PC-3 (cell line): ENCODE data around the gene NEK1. TPM values are rescaled to one million over a fixed set of nuclear protein-coding genes. Genes with fewer than 3 reads are reported as not detected.

ENCODE experiments used
- ATAC-seq: fragments of 200-7000 bp; cut with Tn5 transposase; 2 replicates; pipeline ENCODE4 v1.9.1; 2020; ENCODE audit warnings: mild to moderate bottlenecking, moderate library complexity
- BruUV-seq: library from RNA; stranded (reverse); fragments of 400-500 nt; replicated peaks from 2 replicates; lab custom pipeline; 2021; lab: Mats Ljungman, UMichigan
- CTCF ChIA-PET: fragments of 300-600 bp; sonication (Branson Sonifier 250); formaldehyde crosslinking; loops from one replicate; lab custom pipeline; 2022; ENCODE audit warnings: antibody characterized with exemption; lab: Charles Lee
- POLR2A ChIA-PET: fragments of 300-600 bp; sonication (Branson Sonifier 250); formaldehyde crosslinking; loops from one replicate; lab custom pipeline; 2022; ENCODE audit warnings: antibody characterized with exemption; ENCODE audit not compliant: unreplicated experiment; lab: Charles Lee
- DNase-seq: peaks from one replicate; pipeline ENCODE4 v3.0.0-alpha.2; 2015
- H2AFZ ChIP-seq: fragments of 300-600 bp; sonication (generic); 2 replicates; pipeline ENCODE4 v1.6.0; 2016; ENCODE audit warnings: antibody characterized with exemption, low read length
- H3F3A ChIP-seq: fragments of 300-600 bp; sonication (generic); one replicate; pipeline ENCODE4 v1.6.0; 2017; ENCODE audit warnings: antibody characterized with exemption, low read length, control low read depth, mild to moderate bottlenecking; ENCODE audit not compliant: unreplicated experiment
- H3K27ac ChIP-seq: fragments of 300-600 bp; sonication (generic); 2 replicates; pipeline ENCODE4 v1.5.1; 2016; ENCODE audit warnings: mild to moderate bottlenecking, low read length
- H3K27me3 ChIP-seq: fragments of 300-600 bp; sonication (generic); 2 replicates; pipeline ENCODE4 v1.6.1; 2016; ENCODE audit warnings: low read length, mixed read lengths
- H3K36me3 ChIP-seq: fragments of 300-600 bp; sonication (generic); 2 replicates; pipeline ENCODE4 v1.6.1; 2016; ENCODE audit warnings: low read depth, mixed run types, low read length, mixed read lengths
- H3K4me1 ChIP-seq: fragments of 300-600 bp; sonication (generic); 2 replicates; pipeline ENCODE4 v1.5.1; 2016; ENCODE audit warnings: low read length; ENCODE audit not compliant: insufficient read depth
- H3K4me2 ChIP-seq: fragments of 300-600 bp; sonication (generic); 2 replicates; pipeline ENCODE4 v1.6.0; 2016; ENCODE audit warnings: low read length
- H3K4me3 ChIP-seq: fragments of 300-600 bp; sonication (generic); 2 replicates; pipeline ENCODE4 v1.5.1; 2016; ENCODE audit warnings: mild to moderate bottlenecking, low read length, mixed read lengths
- H3K79me2 ChIP-seq: fragments of 300-600 bp; sonication (generic); 2 replicates; pipeline ENCODE4 v1.6.1; 2017; ENCODE audit warnings: low read length, mixed read lengths
- H3K9ac ChIP-seq: fragments of 300-600 bp; sonication (generic); 2 replicates; pipeline ENCODE4 v1.6.0; 2016; ENCODE audit warnings: mild to moderate bottlenecking, low read length
- H3K9me2 ChIP-seq: fragments of 300-600 bp; sonication (generic); replicated peaks from 2 replicates; pipeline ENCODE4 v1.6.1; 2016; ENCODE audit warnings: mixed run types, low read length, mixed read lengths
- H3K9me3 ChIP-seq: fragments of 300-600 bp; sonication (generic); 2 replicates; pipeline ENCODE4 v1.6.1; 2016; ENCODE audit warnings: low read length, mixed read lengths
- H4K20me1 ChIP-seq: fragments of 300-600 bp; sonication (generic); 2 replicates; pipeline ENCODE4 v1.6.1; 2016; ENCODE audit warnings: low read length, mixed read lengths
- EZH2 ChIP-seq: fragments of 300-600 bp; sonication (generic); IDR thresholded peaks from one replicate; pipeline ENCODE4 v1.6.1; 2017; ENCODE audit warnings: antibody characterized with exemption, mild to moderate bottlenecking, low read length; ENCODE audit not compliant: unreplicated experiment
- EZH2phosphoT487 ChIP-seq: fragments of 300-600 bp; sonication (generic); IDR thresholded peaks from 2 replicates; pipeline ENCODE4 v1.6.1; 2018; ENCODE audit warnings: mild to moderate bottlenecking, antibody characterized with exemption, low read length, borderline replicate concordance
- intact Hi-C: fragments of 100-400 bp; cut with micrococcal nuclease; formaldehyde crosslinking; loops from 2 replicates; pipeline ENCODE4 v1.9.0; 2023
- total RNA-seq: library from RNA; depleted of rRNA; stranded (reverse); fragments of >200 nt; gene quantifications from 2 replicates; pipeline ENCODE4 v1.2.3, GENCODE V29; 2014
- TF ChIP-seq, protein P1 (sequence below): fragments of 300-600 bp; sonication (generic); conservative IDR thresholded peaks from 2 replicates; pipeline ENCODE4 v1.5.1; 2017; ENCODE audit warnings: antibody characterized with exemption, low read depth, mild to moderate bottlenecking, low read length

NEK1 gene
- total RNA-seq, 1 experiment from 2014 or later: 4.3 TPM

GRCh38 chr4:169420291-169420690 is 192.1 kb downstream of the NEK1 start:
- intact Hi-C loops: no loop called here
- POLR2A ChIA-PET: no interaction called here
- CTCF ChIA-PET: no interaction called here
- H3K27ac ChIP-seq: no peak overlapping the region
- H3K9ac ChIP-seq: no peak overlapping the region
- no peaks in the 10 kb centered on the region for H3K36me3 ChIP-seq
- H3K9me2 ChIP-seq: no peaks in the 10 kb centered on the region
- H3K27me3 ChIP-seq: no peaks in the 10 kb centered on the region
- H3K4me2 ChIP-seq: no peak overlapping the region
- no peak overlapping the region for H3K4me3 ChIP-seq
- DNase-seq: no peak
- BruUV-seq: no TSS peak
- TF ChIP-seq EZH2 (no peak), EZH2phosphoT487 (no peak)
- TF ChIP-seq, protein P1, sequence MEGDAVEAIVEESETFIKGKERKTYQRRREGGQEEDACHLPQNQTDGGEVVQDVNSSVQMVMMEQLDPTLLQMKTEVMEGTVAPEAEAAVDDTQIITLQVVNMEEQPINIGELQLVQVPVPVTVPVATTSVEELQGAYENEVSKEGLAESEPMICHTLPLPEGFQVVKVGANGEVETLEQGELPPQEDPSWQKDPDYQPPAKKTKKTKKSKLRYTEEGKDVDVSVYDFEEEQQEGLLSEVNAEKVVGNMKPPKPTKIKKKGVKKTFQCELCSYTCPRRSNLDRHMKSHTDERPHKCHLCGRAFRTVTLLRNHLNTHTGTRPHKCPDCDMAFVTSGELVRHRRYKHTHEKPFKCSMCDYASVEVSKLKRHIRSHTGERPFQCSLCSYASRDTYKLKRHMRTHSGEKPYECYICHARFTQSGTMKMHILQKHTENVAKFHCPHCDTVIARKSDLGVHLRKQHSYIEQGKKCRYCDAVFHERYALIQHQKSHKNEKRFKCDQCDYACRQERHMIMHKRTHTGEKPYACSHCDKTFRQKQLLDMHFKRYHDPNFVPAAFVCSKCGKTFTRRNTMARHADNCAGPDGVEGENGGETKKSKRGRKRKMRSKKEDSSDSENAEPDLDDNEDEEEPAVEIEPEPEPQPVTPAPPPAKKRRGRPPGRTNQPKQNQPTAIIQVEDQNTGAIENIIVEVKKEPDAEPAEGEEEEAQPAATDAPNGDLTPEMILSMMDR: no peak
- no peak for ATAC-seq
- H4K20me1 ChIP-seq: no peaks in the 10 kb centered on the region
- no peaks in the 10 kb centered on the region for H3K79me2 ChIP-seq
- H3F3A ChIP-seq: no peaks in the 10 kb centered on the region
- no peaks in the 10 kb centered on the region for H3K9me3 ChIP-seq
- no peaks in the 10 kb centered on the region for H3K4me1 ChIP-seq
- H2AFZ ChIP-seq: no peak overlapping the region

DNA sequence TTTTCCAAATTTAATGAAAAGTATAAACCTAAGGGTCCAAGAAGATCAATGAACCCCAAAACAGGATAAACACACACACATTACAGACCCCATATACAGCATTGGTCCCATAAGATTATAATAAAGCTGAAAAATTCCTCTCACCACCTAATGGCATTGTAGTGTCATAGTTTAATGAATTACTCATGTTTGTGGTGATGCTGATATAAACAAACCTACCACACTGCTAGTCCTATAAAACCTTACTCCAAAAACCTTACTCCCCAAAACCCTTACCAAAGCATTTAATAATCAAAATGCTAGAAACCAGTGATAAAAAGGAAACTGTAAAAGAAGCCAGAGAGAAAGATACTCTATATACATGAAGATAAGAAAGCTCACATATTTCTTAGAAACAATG is 193.5 kb downstream of the NEK1 start:
- Histone ChIP-seq H3K4me3 (no peak overlapping the region), H3K27ac (no peak overlapping the region), H2AFZ (no peak overlapping the region), H3K9ac (no peak overlapping the region), H3K36me3 (no peaks in the 10 kb centered on the region), H3K79me2 (no peaks in the 10 kb centered on the region), H3K9me2 (no peaks in the 10 kb centered on the region), H3K27me3 (no peaks in the 10 kb centered on the region), H3K9me3 (no peaks in the 10 kb centered on the region), H4K20me1 (no peaks in the 10 kb centered on the region), H3K4me1 (no peaks in the 10 kb centered on the region; the same call in 1 of the 2 replicates), H3K4me2 (no peak overlapping the region), H3F3A (no peaks in the 10 kb centered on the region)
- no TSS peak for BruUV-seq
- ATAC-seq (peak; percentile 46), DNase-seq (no peak)
- intact Hi-C loops: no loop called here
- TF ChIP-seq EZH2 (no peak), EZH2phosphoT487 (no peak)
- TF ChIP-seq, protein P1: no peak
- CTCF ChIA-PET: no interaction called here
- POLR2A ChIA-PET: no interaction called here

DNA sequence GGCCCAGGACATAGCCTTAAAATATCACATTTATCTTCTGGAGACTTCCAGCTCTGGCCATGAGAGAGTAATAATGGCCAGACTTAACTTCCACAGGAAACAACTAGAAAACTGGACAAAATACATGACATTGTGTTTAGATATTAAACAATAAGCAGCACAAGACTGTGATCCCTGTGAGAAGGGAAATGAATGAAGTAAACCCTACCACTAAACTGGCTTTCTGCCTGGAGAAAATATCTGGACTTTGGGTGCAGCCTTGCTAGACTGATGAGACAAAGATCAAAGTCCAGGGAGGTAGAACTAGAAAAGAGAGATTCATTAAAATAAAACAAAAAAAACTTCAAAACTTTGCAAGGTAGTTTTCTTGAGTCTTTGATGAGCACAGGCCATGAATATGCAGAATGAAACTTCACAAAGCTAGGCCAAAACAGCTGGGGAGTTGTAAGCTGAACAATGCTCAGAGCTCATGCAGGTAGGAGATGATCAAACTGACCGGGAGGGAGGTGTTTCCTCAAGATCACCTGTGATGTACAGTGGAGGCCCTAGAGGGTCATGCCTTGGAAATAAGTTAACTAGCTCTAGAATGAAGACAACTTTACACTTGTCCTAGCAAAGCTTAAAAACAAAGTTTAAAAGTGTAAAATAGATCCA is 194.6 kb downstream of the NEK1 start:
- ChIA-PET POLR2A (interaction anchor here (0.6 kb wide), 1 partner anchor 145 kb away, joined by 3 read pairs; no protein-coding TSS in a partner anchor), CTCF (no interaction called here)
- Histone ChIP-seq H3K9ac (no peak overlapping the region), H3F3A (no peaks in the 10 kb centered on the region), H2AFZ (no peak overlapping the region), H3K9me2 (no peaks in the 10 kb centered on the region), H3K27me3 (no peaks in the 10 kb centered on the region), H3K36me3 (no peaks in the 10 kb centered on the region), H3K9me3 (no peaks in the 10 kb centered on the region), H3K4me2 (no peak overlapping the region), H3K4me1 (peaks cover under 1% of the 10 kb centered on the region; the same call in 1 of the 2 replicates), H4K20me1 (no peaks in the 10 kb centered on the region), H3K4me3 (no peak overlapping the region), H3K27ac (no peak overlapping the region), H3K79me2 (no peaks in the 10 kb centered on the region)
- ATAC-seq (no peak), DNase-seq (no peak)
- intact Hi-C loops: no loop called here
- TF ChIP-seq, protein P1: no peak
- TF ChIP-seq EZH2 (no peak), EZH2phosphoT487 (no peak)
- no TSS peak for BruUV-seq
